Measurements from ENCODE around the gene MCM9. TPM values are rescaled to one million over a fixed set of nuclear protein-coding genes. Genes with fewer than 3 reads are reported as not detected.

Gene MCM9
- total RNA-seq, 2 donors from 2014 or later = 9.9 to 33.9 TPM

DNA sequence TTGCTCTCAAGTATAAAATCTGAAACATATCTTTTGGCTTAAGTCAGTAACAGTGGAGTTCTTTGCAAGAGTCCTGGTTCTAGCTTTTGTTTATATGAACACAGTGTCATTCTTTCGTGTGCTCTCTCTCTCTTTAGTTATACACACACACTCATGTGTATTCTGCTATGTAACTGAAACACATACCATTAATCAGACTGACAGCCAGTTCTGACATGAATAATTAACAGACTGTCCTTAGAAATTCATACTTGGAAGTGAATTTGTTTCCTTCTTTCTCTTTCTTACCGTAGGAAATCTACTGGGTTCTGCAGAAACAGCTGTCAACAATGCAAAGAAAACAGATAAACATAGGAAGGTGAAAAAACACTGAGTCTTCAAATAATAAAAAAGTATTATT, 2.5 kb downstream of the MCM9 start:
- ATAC-seq = no peak
- Histone ChIP-seq H3K4me3 (no peak overlapping the region), H3K4me1 (peaks cover 23% of the 10 kb centered on the region), H3K27ac (peak overlapping the region in 1 of 4 donors; percentile 43), H3K27me3 (no peaks in the 10 kb centered on the region), H3K36me3 (replicated peaks in 1 of 2; ENCODE audit: insufficient read depth in 1 of 2, low read depth in 2 of 2) (peaks cover 0 to 11% of the 10 kb centered on the region in 2 donors), H3K9me3 (no peaks in the 10 kb centered on the region)
- no peak for DNase-seq
- intact Hi-C loops (cut with DNase I) = no loop called here
- WGBS, 2 donors = 15 to 23% methylated on average over 2 of the region's 2 CpGs
- no peak for TF ChIP-seq POLR2A (IDR thresholded peaks at IDR 0.05)
- TF ChIP-seq, protein P1, sequence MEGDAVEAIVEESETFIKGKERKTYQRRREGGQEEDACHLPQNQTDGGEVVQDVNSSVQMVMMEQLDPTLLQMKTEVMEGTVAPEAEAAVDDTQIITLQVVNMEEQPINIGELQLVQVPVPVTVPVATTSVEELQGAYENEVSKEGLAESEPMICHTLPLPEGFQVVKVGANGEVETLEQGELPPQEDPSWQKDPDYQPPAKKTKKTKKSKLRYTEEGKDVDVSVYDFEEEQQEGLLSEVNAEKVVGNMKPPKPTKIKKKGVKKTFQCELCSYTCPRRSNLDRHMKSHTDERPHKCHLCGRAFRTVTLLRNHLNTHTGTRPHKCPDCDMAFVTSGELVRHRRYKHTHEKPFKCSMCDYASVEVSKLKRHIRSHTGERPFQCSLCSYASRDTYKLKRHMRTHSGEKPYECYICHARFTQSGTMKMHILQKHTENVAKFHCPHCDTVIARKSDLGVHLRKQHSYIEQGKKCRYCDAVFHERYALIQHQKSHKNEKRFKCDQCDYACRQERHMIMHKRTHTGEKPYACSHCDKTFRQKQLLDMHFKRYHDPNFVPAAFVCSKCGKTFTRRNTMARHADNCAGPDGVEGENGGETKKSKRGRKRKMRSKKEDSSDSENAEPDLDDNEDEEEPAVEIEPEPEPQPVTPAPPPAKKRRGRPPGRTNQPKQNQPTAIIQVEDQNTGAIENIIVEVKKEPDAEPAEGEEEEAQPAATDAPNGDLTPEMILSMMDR (IDR thresholded peaks at IDR 0.05) = no peak

DNA sequence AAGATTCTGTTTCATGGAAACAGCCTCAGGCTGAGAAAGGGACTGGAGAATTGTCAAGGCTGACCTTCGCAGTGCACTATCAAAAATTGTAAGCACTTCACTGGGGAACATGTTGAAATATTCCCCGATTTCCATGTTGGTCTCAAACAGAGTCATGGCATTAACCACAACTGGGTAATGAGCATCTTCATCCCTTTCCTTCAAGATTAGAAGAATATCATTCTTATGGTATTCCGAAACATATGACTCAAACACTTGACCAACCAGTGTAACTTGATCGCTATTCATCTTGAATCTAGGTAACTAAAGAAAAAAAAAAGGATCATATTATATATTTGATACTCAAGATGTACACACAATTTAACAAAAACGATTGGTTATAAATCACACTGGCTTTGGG, 3.5 kb downstream of the MCM9 start:
- 83 to 87% methylated on average over 5 of the region's 5 CpGs for WGBS, 2 donors
- DNase-seq = no peak
- Histone ChIP-seq H3K36me3 (replicated peaks in 1 of 2; ENCODE audit: insufficient read depth in 1 of 2, low read depth in 2 of 2) (peaks cover 0 to 11% of the 10 kb centered on the region in 2 donors), H3K27ac (no peak overlapping the region), H3K27me3 (no peaks in the 10 kb centered on the region), H3K9me3 (no peaks in the 10 kb centered on the region), H3K4me1 (peaks cover 23% of the 10 kb centered on the region), H3K4me3 (no peak overlapping the region)
- no peak for ATAC-seq
- intact Hi-C loops (cut with DNase I) = no loop called here
- TF ChIP-seq, protein P1 (IDR thresholded peaks at IDR 0.05) = no peak
- no peak for TF ChIP-seq POLR2A (IDR thresholded peaks at IDR 0.05)

DNA sequence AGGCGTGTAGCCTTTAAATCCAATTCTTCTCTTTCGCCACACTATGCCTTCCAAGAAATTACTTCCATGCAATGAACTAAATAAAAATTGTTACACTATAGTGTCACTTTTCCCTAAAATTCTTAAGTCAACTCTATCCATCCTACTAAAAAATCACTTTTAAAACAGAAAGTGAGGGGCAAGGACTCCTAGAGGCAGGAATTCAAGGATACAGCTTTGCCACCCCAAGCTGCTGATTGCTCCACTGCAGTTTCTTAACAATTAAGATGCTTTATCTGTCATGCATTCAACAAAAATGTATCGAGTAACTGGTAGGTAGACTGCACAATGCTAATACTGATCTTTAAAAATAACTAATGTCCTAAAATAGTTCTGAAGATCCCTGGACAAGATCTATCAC, 4.3 kb downstream of the MCM9 start:
- TF ChIP-seq, protein P1 (IDR thresholded peaks at IDR 0.05) = no peak
- TF ChIP-seq POLR2A (IDR thresholded peaks at IDR 0.05) = no peak
- Histone ChIP-seq H3K4me1 (peaks cover 19% of the 10 kb centered on the region), H3K4me3 (no peak overlapping the region), H3K27me3 (no peaks in the 10 kb centered on the region), H3K27ac (no peak overlapping the region), H3K36me3 (replicated peaks in 1 of 2; ENCODE audit: insufficient read depth in 1 of 2, low read depth in 2 of 2) (peaks cover 0 to 11% of the 10 kb centered on the region in 2 donors), H3K9me3 (no peaks in the 10 kb centered on the region)
- ATAC-seq = no peak
- DNase-seq = no peak
- intact Hi-C loops (cut with DNase I) = no loop called here
- 94 to 96% methylated on average over 3 of the region's 3 CpGs for WGBS, 2 donors

DNA sequence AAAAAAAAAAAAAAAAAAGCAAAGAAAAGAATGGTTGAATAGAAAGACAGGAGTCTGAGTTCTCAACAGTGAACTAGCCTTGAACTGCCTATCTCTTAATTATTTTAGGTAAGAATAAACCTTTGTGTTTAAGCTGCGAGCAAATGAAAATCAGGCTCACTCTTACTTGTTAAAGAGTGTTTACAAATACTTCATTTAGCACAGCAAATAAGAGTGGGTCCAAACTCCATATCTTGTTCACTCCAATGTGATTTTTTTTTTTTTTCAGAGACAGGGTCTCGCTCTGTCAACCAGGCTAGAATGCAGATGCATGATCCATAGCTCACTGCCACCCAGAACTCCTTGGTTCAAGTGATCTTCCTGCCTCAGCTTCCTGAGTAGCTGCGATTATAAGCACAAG, 11.9 kb downstream of the MCM9 start:
- H3K9me3 ChIP-seq = no peaks in the 10 kb centered on the region
- H3K36me3 ChIP-seq (replicated peaks in 1 of 2; ENCODE audit: insufficient read depth in 1 of 2, low read depth in 2 of 2) = peaks cover 0 to 19% of the 10 kb centered on the region in 2 donors
- DNase-seq (no peak), ATAC-seq (no peak)
- no peaks in the 10 kb centered on the region for H3K4me1 ChIP-seq
- 73 to 79% methylated on average over 3 of the region's 3 CpGs for WGBS, 2 donors
- no peaks in the 10 kb centered on the region for H3K27me3 ChIP-seq
- no peak overlapping the region for H3K27ac ChIP-seq
- intact Hi-C loops (cut with DNase I) = no loop called here
- TF ChIP-seq, protein P1 (IDR thresholded peaks at IDR 0.05) = no peak
- TF ChIP-seq POLR2A (IDR thresholded peaks at IDR 0.05) = no peak
- H3K4me3 ChIP-seq = no peak overlapping the region

DNA sequence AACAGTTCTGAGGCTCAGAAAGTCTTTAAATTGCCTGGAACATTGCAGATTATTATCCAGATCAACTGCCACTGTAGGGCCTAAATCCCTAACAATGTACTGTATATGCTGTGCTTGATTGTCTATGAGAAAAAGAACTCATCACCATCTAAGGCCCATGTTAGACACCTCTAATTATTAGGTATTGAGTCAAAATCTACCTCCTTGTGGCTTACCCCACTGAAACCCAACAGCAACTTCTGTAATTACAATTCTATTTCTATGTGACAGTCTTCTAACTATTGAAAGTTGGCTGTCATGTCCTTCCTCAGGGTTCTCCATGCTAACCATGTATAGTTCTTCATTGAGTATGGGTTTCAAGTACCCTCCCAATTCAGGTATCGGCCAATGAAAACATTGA, 13.9 kb downstream of the MCM9 start:
- no peak overlapping the region for H3K27ac ChIP-seq
- TF ChIP-seq, protein P1 (IDR thresholded peaks at IDR 0.05) = no peak
- TF ChIP-seq POLR2A (IDR thresholded peaks at IDR 0.05) = no peak
- intact Hi-C loops (cut with DNase I) = no loop called here
- ATAC-seq (no peak), DNase-seq (no peak)
- H3K4me3 ChIP-seq = no peak overlapping the region
- H3K4me1 ChIP-seq = no peaks in the 10 kb centered on the region
- H3K36me3 ChIP-seq (replicated peaks in 1 of 2; ENCODE audit: insufficient read depth in 1 of 2, low read depth in 2 of 2) = peaks cover 0 to 17% of the 10 kb centered on the region in 2 donors
- H3K27me3 ChIP-seq = no peaks in the 10 kb centered on the region
- no peaks in the 10 kb centered on the region for H3K9me3 ChIP-seq
- WGBS, 2 donors = 94 to 95% methylated on average over 1 of the region's 1 CpG

Measured in body of pancreas (tissue), 4 donors.